Cardiac fibroblast (primary cell): Measurements from ENCODE around the gene TFEB.

Experiments used
- DNase-seq, 2 donors: peaks; one replicate each; pipeline versions ENCODE4 v3.0.0 to v3.0.0-alpha.2; 2010; ENCODE audit warnings: low read depth in 2 of 2
- H3K4me3 ChIP-seq, 2 donors: replicated peaks in 1 of 2; 1 replicate in 1 of 2; 2 replicates in 1 of 2; pipeline ENCODE4 v1.5.1; 2011; ENCODE audit warnings: low read depth in 2 of 2, low read length in 2 of 2, mild to moderate bottlenecking in 2 of 2, moderate library complexity in 1 of 2
- CTCF ChIP-seq: IDR thresholded peaks from one replicate; pipeline ENCODE4 v1.5.1; 2011; ENCODE audit warnings: low read depth, mild to moderate bottlenecking, low read length, inconsistent platforms

Gene TFEB

DNA sequence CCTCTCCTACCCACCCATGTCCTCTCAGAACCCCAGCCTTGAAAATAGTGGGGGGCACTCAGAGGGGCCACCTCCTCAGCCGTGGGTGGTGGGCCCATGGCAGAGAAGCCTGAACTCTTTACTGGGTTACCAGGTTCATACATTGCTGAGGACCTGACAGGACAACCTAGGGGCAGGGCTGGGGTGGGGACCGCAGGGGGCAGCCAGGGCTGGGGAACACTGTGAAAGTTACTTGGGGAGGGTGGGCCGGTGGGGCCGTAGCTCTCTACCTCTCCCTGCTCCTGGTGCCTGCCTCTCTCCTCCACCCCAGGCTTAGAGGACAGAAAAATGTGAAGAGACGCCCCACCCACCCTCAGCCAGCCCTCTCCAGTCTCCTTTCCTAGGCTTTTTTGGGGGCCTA is 81.7 kb downstream of the TFEB start:
- no peak for DNase-seq
- no peak for TF ChIP-seq CTCF
- H3K4me3 ChIP-seq: no peak overlapping the region

DNA sequence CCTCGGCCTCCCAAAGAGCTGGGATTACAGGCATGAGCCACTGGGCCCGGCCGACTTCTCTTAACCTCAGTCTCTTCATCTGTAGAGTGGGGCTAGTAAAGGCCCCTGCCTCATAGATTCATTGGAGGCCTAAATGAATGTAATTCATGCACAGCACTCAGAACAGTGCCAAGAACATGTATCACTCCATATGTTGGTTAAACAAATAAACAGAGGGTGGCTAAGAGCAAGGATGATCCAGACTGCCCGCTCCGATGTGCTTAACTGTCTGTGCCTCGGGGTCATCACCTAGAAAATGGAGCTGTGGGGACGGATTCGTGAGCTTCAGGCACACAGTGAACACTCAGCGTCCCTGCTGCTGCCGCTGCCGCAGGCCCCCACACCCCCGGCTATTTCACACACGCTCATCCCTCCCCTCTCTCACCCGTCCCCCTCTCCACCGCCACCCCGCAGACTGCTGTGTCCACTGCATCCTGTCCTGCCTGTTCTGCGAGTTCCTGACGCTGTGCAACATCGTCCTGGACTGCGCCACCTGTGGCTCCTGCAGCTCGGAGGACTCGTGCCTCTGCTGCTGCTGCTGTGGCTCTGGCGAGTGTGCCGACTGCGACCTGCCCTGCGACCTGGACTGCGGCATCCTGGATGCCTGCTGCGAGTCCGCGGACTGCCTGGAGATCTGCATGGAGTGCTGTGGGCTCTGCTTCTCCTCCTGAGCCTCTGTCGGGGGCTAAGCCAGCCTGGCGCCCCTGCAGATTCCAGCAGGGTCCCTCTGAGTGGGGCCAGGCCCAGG is 82.3 kb downstream of the TFEB start:
- H3K4me3 ChIP-seq: no peak overlapping the region
- no peak for DNase-seq
- TF ChIP-seq CTCF: no peak

GRCh38 chr6:41651962-41652657 is 83.3 kb downstream of the TFEB start:
- no peak for TF ChIP-seq CTCF
- DNase-seq: no peak
- H3K4me3 ChIP-seq: no peak overlapping the region

DNA sequence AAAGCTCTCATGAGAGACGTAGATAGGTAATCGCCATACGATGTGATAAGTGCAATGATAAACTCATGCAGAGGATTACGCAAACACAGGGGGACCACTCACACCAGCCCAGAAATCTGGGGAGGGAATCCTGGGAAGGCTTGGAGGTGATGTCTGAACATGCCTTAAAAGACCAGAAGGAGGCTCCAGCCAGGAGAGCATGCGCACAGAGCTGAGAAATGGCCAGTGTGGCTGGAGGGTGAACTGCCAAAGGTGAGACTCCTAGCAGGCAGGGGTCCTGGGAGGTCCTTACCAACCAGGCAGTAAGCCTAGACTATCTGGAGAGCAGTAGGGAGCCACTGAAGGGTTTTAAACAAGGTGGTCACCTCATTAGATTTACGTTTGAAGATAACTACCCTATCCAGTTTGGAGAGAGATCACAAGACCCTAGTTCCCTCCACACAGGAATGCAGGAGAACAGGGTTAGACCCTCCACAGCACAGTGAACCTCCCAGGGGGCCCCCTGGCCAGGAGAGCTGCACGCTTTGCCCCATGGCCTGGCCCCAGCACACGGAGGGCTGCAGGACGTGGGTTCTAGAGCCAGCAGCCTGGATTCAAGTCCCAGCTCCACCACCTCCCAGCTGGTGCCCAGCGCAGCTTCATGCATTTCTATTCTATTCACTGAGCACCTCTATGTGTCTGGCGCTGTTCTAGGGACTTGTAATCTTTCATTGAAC is 84.0 kb downstream of the TFEB start:
- no peak overlapping the region for H3K4me3 ChIP-seq
- no peak for DNase-seq
- TF ChIP-seq CTCF: no peak

DNA sequence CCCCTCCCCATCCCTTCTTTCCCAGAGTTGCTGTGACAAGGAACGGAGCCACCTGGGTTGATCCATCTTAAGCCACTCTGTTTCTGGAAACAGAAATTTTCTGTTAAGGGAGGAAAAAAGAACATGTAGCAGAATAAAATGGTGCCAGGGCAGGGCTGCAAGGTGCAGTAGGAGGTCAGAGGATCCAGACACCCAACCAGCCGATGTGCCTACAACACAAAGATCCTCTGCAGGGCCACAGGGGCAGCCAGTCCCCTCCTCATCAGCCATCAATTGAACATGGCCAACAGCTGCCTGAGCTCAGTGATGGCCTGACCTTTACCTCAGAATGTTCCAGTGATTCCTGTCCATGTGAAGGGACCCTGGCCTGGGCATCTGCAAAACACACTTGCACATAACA is 85.3 kb downstream of the TFEB start:
- no peak for TF ChIP-seq CTCF
- DNase-seq: no peak

GRCh38 chr6:41649596-41649995 is 85.8 kb downstream of the TFEB start:
- no peak for DNase-seq
- no peak overlapping the region for H3K4me3 ChIP-seq
- TF ChIP-seq CTCF: no peak

More for the DNA sequence above, 85.3 kb downstream of the TFEB start:
- H3K4me3 ChIP-seq: no peak overlapping the region
